Activated T-helper 1 cell treated with anti-CD3 and anti-CD28 coated beads, Interleukin-2, amount 50 U/mL, for 16 hours (primary cell): ENCODE data around the gene TTC1.
A peak's percentile ranks its signal among the peaks of the same experiment; 100 is the strongest.
"Not testable (repeated sequence)": the region's sequence is repeated elsewhere in the genome, so short reads cannot be mapped to it uniquely, and the experiment has no call there.

ENCODE experiments used
- DNase-seq, 2 donors: peaks; one replicate each; pipeline ENCODE4 v3.0.0-alpha.2; 2020; ENCODE audit warnings: low read depth in 1 of 2, low spot score in 1 of 2

The TTC1 gene, protein sequence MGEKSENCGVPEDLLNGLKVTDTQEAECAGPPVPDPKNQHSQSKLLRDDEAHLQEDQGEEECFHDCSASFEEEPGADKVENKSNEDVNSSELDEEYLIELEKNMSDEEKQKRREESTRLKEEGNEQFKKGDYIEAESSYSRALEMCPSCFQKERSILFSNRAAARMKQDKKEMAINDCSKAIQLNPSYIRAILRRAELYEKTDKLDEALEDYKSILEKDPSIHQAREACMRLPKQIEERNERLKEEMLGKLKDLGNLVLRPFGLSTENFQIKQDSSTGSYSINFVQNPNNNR

DNA sequence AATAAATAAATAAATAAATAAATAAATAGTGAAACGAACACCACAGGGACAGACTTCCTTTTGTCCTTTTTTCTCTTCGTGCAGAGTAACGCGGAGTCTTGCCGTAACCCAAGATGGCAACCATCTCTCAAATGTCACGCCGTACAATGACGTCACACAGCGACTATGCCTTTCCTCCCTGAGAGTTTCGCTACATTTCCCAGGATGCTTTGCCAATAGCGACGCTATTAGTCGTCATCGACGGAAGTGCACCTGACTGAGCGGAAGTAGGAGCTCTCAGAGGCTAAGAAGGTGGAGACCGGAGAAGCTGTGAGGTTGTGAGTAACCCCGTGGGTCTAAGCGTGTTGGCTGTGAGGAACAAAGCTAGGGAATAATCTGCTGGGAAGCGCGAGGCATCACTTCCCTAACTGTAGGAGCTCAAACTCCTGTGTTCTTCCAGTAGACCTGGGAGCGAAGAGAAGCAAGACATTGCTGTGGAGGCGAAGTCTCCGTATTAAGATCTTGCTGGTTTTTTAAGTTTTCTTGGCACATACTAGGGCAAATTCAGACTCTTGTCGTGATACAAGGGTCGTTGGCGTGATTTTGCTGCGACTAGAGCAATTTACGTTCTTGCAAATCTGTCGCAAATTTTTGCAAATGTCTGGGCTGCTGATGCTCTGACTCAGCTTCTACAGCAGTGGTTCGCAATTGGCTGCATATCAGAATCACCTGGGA lies at the start of gene TTC1:
Gene TTC1, plus strand, starts transcription at position 263 of the 714 bp plus-strand sequence. CDS start 1,390 bp downstream, outside the sequence.
- peak; percentile 72 to 83 for DNase-seq

DNA sequence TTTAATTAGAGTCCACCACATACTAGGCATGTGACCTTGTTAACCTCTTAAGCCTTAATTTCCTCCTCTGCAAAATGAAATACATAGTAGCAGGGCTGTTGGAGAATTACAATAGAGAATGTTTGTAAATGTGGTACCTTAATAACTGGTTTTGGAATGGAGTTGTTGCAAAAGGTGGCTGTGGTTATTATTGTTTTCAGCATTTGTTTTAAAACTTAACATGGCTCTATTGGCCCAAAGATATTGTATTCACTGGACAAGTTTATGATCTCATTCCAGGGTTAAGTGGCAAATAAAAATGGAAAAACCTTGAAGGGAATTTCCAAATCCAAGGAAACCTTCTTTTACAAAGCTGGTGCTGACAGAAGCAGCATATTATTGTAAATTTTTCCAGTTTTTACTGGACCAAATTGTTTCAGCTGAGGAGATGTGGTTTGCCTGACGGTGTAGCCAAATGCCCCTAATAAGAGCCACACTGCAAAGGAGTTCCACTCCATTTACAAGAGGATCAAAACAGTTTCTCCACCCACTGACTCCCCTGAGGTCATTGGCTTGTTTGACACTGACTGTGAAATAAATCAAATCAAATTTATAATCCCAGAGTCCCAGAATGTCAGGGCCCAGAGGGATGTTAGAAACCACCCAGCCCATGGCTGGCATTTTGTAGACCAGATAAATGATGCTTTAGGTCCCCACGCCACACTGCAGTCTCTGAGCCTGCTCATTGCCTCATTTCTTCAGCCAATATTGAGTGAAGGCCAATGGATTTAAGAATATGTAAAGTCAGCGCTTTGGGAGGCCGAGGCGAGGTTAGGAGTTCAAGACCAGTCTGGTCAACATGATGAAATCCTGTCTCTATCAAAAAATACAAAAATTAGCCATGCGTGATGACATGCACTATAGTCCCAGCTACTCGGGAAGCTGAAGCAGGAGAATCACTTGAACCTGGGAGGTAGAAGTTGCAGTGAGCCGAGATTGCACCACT lies 47.5 kb upstream of the TTC1 start:
- DNase-seq = no peak

DNA sequence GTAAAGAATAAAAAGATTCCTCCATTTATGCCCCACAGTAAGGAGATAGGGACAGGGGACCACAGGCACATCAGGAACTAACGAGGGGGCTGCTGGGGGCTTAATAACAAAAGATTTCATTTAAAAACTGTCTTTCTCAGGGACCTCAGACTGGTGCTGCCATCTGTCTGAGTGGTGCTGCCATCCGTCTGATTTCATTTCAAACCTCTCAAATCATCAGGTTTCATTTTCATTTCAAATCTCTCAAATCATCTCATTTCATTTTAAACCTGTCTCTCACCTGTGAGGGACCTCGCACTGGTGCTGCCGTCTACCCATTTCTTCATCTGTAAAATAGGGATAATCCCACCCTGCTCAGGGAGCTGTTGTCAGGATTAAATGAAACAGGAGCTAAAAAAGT lies 46.7 kb upstream of the TTC1 start:
- no peak for DNase-seq

DNA sequence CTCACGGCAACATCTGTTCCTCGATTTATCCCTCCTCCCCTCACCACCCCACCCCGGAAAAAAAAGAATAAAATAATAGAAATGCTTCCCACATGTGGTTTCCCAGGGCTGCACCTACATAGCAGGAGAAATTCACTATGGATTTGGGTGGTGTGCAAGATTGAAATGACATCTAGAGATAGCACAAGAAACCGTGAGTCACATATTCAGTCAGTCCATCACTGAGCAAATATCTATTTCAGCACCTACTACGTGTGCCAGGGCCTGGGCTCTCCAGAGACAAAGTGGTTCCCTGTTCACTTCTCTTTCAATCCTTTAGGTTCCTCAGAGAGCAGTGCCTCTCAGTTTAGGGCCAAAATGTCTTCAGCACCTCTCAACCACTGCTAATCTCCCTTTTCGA lies 45.0 kb upstream of the TTC1 start:
- DNase-seq = no peak

DNA sequence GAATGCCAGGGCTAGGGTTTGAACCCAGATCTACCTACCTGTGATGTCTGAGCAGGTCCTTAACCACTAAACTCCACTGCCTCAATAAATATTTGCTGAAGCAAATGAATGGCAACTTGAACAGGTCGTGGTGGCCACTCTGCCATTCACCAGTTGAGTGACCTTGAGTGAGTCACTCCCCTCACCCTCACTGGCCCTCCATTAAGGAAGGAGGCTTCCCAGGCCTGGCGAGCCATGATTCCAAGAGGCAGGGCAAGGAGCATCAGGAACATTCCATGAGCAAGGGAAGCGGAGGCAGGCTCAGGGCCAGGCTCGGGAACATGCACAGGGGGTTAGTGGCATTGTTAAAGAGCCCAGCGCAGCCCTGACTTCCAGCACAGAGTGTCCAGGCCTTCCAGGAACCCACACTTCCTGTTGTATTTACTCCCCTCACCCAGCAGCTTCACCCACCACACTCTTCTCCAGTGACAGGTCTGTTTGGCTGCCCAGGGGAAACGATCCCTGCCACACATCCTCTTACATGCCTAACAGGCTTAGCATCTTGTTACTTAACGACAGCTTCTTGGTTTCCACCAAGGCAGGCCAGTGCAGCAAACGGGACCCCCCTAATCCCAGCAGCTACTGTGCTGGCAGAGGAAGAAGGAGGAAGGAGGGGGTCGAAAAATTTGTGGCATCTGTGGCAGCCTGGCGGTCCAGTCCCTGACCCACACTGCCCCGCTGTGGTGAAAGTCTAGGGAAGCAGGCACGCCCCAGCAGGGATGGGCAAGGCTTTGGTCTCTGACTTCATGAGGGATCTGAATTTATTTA lies 43.7 kb upstream of the TTC1 start:
- no peak for DNase-seq

DNA sequence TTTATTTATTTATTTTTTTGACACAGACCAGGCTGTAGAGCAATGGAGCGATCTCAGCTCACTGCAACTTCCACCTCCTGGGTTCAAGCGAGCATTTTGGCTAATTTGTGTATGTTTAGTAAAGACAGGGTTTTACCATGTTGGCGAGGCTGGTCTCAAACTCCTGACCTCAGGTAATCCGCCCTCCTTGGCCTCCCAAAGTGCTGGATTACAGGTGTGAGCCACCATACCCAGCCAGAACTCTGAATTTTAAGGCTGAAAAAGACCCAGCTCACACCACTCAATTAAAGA lies 43.2 kb upstream of the TTC1 start:
- DNase-seq = not testable (repeated sequence)

DNA sequence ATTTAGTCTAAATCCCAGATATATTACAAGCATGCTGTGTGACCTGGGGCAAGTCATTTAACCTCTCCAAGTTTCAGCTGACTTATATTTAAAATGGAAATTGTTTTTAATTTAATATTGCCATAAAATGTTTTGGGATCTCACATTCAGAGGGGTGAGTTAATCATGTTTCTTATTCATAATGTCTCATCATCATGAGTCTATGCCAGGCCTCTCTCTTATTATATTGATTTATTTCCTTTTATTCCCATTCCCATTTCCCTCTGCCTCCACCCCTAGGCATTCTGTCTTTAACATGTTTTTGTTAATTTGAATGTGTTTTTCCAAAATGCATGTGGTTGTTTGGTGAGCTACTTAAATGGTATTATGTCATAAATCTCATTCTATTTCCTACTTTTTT lies 39.0 kb upstream of the TTC1 start:
- no peak for DNase-seq

DNA sequence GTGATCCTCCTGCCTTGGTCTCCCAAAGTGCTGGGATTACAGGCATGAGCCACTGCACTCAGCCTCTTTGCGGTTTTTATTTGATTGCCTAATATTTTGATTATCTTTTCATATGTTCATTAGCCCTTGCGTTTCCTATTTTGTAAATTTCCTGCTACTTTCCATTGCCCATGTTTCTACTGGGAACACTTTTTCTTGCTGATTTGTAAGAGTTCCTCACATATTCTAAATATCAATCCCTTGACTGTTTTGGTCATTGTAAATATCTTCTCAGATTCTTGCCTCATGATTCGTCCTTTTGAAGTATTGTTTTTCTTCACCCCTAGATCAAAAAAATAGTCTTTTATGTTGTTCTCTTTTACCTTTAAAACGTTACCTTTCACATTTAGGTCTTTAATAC lies 37.9 kb upstream of the TTC1 start:
- DNase-seq = no peak

DNA sequence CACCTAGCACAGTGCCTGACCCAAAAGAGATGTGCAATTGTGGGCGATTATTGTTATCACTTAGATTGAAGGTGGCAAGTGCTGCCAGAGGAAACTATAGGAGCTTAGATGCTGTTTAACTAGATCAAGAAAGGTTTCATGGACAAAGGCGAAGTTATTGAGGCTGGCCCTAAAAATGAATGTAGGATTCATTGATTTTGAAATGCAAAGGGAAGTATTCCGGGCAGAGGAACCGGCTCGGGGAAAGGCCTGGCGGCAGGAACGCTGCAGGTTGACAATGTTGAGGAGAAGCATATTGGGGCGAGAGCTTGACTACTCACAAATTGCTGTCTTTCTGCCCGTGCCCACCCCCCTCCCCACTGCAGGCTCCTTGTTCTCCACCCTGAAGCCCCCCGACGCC lies 37.4 kb upstream of the TTC1 start:
- no peak for DNase-seq

DNA sequence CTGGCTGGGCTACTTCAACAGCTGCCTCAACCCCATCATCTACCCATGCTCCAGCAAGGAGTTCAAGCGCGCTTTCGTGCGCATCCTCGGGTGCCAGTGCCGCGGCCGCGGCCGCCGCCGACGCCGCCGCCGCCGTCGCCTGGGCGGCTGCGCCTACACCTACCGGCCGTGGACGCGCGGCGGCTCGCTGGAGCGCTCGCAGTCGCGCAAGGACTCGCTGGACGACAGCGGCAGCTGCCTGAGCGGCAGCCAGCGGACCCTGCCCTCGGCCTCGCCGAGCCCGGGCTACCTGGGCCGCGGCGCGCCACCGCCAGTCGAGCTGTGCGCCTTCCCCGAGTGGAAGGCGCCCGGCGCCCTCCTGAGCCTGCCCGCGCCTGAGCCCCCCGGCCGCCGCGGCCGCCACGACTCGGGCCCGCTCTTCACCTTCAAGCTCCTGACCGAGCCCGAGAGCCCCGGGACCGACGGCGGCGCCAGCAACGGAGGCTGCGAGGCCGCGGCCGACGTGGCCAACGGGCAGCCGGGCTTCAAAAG lies 36.9 kb upstream of the TTC1 start:
- DNase-seq = no peak

DNA sequence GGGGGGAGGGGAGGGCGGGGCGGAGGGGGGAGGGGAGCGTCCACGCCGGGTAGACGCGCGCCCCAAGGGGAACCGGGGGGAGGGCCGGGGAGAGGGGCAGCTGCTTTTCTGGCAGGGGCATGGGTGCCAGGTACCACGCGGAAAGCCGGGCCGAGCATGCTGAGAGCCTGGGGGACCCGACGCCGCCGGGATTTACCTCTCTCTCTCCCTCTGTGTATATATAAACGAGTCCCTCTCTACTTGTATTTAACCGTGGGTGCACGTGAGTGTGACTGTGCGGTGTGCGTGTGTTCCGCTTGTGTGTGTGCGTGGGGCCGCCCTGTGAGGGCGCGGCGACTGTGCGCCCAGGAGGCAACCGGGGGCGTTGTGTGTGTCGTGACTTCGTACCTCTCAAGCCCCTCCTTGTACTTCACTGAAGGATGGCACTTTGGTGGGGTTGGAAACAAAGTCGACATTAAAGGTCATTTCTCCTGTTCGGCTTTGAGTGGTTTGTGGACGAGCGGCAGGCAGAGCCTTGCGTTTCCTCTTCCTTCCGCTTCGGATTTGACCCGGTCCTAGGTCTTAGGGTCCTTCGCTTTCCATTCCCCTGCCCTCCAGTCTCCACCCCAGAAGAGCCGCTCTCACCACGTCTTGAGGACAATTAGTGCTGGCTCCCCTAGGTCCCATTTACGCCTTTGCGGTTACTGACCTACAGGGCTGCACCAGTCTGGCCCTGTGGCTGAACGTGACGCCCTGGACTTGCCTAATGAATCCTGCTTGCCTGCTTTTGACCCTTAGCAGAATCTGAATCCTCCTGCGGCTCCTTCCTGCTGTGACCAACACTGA lies 36.2 kb upstream of the TTC1 start:
- DNase-seq = no peak

DNA sequence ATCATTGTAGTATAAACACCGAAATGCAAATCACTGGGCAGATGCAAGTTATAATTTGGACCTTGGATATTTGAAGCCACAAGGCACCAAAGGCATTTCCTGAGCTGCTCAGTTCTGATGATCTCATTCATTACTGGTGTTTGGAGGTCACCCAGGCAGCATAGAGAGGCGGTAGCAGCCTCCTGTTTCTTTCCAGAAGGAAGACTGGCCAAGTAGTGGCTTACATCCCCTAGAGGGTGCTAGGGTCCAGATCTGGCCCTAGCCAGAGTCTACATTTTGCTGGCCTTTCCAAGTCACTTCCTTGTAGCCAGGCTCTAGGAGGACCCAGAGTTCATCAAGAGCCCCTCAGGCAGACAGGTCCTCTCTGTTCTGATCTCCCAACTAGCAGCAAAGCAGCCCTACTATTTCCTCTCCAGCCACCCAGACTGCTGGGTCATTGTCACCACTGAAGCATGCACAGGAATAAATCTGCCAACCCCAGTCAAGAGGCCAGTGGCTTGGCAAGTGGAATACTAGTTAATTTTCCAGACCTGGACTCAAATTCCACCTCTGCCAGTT lies 33.4 kb upstream of the TTC1 start:
- no peak for DNase-seq

DNA sequence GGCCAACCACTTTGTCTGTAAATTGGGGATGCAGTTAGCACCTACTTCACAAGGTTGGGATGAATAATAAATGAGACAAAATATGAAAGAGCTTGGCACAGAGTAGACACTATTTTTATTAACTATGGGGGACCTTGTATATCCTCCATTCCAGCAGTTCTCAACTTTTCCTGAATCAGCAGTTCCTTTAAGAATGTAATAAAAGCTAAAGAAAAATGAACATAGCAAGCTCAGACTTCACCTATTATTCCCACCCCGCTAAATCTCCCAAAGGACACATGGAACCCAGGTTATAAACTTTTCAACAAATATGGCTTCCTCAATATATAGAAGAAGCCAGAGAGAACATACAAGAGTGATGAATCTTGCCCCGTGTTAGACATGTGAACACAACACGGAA lies 32.0 kb upstream of the TTC1 start:
- no peak for DNase-seq

DNA sequence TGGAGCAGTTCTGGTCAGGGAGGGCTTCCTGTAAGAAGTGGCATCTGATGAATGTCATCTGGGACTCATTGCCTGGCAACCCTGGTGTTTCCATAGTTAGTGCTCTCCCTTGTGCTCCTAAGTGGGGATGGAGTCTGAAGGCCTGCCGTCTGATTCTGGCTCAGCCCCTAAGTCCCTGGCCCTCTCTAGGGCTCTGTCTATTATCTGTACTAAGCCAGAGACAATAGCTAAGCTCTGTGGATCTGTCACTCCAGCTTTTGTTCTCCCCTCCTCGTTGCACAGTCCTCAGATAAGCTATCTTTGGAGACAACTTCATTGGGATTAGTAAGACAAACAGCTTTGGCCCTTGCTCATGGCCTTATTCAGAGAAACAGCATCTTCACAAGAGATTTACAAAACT lies 30.6 kb upstream of the TTC1 start:
- no peak for DNase-seq

DNA sequence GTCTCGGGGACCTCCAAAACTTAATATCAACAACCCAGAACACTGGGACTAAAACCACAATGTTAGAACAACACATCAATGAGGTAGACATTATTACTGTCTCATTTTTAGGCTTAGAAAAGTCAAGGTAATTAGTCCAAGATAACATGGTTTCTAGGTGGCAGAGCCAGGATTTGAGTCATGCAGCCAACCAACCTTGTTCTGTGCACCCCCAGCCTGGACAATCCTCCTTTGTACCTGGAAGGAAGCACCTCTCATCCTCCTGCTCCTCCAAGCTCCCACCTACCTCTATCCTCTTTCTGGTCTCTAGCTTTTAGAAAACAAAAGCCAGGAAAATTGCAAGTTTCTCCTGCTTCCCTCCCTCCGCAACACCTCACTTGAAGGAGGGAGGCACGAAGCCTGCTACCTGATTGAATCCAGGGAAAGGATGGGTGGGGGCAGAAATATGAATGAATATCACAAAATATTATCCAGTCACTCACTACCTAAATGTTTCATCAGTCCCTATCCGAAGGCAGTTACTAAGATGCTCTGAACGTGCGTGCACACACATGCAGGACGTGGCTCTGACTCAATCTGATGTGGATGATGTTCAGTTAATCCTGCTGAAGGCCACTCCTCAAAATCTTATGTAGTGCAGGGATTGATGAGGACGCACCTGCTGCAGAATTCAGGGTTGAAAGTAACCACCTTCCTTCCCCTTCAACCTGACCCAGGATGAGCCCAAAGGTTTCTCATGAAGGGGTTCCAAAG lies 26.3 kb upstream of the TTC1 start:
- DNase-seq = no peak

DNA sequence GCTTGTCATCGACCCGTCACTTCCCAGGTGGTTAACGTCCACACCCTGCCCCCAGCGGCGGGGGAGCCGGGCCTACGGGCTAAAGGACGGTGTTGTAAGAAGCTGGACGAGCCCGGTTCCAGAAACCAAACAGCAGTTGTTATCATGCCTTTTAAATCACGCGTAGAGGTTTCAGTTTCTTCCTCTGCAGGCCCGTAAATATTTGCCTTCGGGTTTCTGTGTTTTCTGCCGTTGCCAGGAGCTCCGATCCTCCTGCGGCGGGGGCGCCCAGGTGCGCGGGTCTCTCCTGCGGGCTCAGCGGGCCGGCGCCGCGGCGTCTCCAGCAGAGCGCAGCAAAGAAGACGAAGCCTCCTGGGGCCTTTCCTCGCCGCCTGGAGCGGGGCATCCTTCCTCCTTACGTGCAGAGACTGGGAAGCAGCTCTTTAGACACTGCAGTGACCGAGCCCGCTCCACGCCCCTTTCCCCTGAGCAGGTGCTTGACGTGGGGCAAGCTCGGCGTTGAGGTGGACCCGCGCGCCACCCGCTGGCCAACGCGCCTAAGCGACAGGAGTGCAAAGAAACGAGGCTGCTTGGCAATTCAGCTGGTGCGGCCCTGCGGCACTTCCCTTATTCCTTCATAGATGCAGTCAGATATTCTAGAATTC lies 21.8 kb upstream of the TTC1 start:
- peak; percentile 54 to 62 for DNase-seq

DNA sequence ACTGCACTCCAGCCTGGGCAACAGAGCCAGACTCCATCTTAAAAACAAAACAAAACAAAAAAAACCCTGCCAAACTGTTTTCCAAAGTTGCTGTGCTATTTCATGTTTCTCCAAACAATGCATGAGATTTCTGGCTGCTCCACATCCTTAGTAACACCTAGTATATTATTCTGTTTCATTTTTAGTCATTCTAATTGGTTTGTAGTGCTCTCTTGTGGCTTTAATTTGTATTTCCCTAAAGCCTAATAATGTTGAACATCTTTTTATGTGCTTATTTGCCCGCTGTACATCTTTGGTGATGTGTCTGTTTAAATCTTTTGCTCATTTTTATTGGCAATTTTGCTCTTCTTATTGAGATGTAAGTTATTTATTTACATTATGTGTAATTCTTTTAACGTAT lies 18.4 kb upstream of the TTC1 start:
- DNase-seq = no peak

DNA sequence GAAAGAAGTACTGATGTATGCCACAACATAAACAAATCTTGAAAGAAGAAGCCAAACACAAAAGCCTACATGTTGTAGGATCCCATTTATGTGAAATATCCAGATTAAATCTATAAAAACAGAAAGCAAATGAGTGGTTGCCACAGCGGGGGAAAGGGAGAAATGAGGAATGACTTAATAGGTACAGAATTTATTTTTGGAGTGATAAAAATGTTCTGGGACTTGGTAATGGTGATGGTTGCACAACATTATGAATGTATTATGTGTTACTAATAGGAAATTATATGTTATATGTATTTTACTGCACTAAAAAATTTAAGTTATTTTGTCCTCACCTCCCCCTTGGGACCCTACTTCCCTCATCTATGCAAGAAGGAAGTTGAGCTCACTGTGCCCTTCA lies 16.4 kb upstream of the TTC1 start:
- no peak for DNase-seq
